ENCODE measurements around the gene ARHGEF10L. TPM values are rescaled to one million over a fixed set of nuclear protein-coding genes. Genes with fewer than 3 reads are reported as not detected.

The ARHGEF10L gene
- total RNA-seq, 4 donors from 2014 or later, result 65.0 to 136 (median 94.1) TPM

DNA sequence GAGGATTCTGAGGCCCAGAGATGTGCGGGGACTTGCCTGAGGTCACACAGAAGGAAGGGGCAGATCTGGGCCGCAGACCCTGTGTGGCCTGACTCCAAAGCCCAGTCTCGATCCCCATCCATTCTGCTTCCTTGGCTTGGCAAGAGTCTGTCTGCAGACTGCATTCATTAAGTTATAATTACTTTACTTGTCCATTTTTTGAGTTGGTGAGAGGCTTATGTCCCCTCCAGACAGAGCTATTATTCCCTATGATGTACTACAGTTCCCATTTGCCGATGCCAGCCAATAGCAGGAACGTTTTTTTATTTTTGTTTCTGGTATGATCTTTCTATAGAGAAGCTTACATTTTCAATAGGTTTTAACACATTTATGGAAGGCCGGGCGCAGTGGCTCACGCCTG is 101.5 kb downstream of the ARHGEF10L start:
- no peak for DNase-seq (ENCODE audit: low spot score in 2 of 2)
- Histone ChIP-seq H3K27ac (no peak overlapping the region), H3K4me1 (no peaks in the 10 kb centered on the region), H3K4me3 (no peak overlapping the region), H3K36me3 (peaks cover 88% of the 10 kb centered on the region), H3K9me3 (no peaks in the 10 kb centered on the region), H3K27me3 (no peaks in the 10 kb centered on the region)
- 91% methylated on average over 8 of the region's 8 CpGs for WGBS
- TF ChIP-seq POLR2A (IDR thresholded peaks at IDR 0.05), result no peak
- TF ChIP-seq EP300 (IDR thresholded peaks at IDR 0.05), result no peak
- TF ChIP-seq, protein P1, sequence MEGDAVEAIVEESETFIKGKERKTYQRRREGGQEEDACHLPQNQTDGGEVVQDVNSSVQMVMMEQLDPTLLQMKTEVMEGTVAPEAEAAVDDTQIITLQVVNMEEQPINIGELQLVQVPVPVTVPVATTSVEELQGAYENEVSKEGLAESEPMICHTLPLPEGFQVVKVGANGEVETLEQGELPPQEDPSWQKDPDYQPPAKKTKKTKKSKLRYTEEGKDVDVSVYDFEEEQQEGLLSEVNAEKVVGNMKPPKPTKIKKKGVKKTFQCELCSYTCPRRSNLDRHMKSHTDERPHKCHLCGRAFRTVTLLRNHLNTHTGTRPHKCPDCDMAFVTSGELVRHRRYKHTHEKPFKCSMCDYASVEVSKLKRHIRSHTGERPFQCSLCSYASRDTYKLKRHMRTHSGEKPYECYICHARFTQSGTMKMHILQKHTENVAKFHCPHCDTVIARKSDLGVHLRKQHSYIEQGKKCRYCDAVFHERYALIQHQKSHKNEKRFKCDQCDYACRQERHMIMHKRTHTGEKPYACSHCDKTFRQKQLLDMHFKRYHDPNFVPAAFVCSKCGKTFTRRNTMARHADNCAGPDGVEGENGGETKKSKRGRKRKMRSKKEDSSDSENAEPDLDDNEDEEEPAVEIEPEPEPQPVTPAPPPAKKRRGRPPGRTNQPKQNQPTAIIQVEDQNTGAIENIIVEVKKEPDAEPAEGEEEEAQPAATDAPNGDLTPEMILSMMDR (IDR thresholded peaks at IDR 0.05), result no peak
- no peak for TF ChIP-seq POLR2AphosphoS5 (IDR thresholded peaks at IDR 0.05)

DNA sequence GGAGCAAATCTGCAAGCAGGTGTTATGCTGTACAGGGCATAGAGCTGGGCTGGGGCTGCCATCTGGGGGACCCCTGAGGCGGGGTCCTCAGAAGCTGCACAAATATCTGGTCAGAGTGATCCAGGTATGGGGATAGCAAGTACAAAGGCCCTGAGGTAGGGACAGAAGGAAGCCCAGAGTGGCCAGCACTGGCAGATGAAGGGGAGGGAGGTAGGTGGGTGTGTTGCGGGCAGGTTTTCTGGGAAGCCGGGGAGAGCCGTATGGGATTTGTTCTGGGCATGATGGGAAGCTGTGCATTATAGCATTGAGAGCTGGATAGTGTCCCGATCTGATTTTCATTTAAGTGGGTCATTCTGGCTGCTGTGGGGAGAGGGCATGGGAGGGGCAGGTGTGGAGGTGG is 102.7 kb downstream of the ARHGEF10L start:
- Histone ChIP-seq H3K36me3 (peaks cover 81% of the 10 kb centered on the region), H3K4me1 (no peaks in the 10 kb centered on the region), H3K27me3 (no peaks in the 10 kb centered on the region), H3K27ac (no peak overlapping the region), H3K4me3 (no peak overlapping the region), H3K9me3 (no peaks in the 10 kb centered on the region)
- DNase-seq (ENCODE audit: low spot score in 2 of 2), result no peak
- WGBS, result 89% methylated on average over 5 of the region's 5 CpGs
- TF ChIP-seq, protein P1 (IDR thresholded peaks at IDR 0.05), result no peak
- TF ChIP-seq POLR2A (IDR thresholded peaks at IDR 0.05), result no peak
- no peak for TF ChIP-seq POLR2AphosphoS5 (IDR thresholded peaks at IDR 0.05)
- no peak for TF ChIP-seq EP300 (IDR thresholded peaks at IDR 0.05)

DNA sequence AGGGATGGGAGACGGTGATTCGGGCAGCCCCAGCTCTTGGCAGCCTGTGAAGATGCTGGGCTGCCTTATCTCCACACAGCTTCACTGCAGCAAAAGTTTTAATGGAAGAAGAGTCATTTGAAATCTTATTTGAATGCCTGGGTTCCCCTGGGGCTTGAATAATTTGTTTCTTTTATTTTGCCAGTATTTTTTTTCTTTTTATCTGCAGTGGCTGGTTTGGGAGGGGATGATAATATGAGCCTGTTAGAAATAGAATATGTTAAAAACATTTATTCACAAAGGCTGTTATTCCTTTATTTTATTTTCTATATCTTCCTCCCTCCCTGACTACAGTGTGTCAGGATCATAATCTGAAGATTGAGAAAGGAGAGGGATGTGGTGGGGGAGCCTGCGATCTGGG is 103.4 kb downstream of the ARHGEF10L start:
- Histone ChIP-seq H3K4me3 (no peak overlapping the region), H3K27me3 (no peaks in the 10 kb centered on the region), H3K9me3 (no peaks in the 10 kb centered on the region), H3K4me1 (no peaks in the 10 kb centered on the region), H3K36me3 (peaks cover 74% of the 10 kb centered on the region), H3K27ac (no peak overlapping the region)
- 75% methylated on average over 3 of the region's 3 CpGs for WGBS
- TF ChIP-seq POLR2A (IDR thresholded peaks at IDR 0.05) (no peak), EP300 (IDR thresholded peaks at IDR 0.05) (no peak), POLR2AphosphoS5 (IDR thresholded peaks at IDR 0.05) (no peak)
- TF ChIP-seq, protein P1 (IDR thresholded peaks at IDR 0.05), result no peak
- no peak for DNase-seq (ENCODE audit: low spot score in 2 of 2)

DNA sequence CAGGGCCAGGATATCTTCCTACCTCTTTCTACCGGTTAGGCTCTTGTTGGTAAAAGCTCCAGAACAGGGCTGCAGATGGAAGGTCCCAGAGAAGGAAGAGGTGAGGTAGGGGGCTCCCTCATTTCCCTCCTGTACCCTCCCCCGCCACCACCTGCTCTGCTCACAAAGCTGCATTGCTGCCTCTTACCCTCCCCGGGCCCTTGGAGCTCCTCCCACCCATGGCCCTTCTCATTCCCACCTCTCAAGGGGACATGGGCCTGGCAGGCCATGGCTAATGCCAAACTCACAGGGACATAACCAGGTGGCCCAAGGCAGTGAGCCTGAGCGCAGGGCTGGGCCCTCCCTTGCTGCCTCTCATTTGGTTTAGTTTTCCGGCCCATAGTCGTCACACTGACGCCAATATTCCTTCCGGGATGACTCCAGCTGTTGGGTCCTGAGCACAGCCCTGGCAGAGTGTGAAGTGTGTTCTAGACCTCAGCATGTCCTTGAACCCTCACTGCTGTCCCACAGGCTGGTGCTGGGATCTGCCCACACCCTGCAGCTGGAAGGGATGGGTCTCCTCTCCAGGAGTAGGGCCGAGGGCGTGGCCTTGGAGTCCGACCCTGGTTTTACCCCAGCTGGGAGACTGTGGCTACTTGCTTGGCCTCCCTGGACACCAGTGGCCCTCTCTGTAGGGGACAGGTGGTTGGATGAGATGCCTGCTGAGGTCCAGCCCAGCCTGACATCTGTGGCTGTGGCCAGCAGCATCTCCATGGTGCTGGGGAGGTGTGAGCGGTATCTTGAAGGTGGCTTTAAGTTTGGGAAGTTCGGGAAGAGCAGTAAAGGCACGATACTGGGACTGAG is 104.6 kb downstream of the ARHGEF10L start:
- H3K36me3 ChIP-seq, result peaks cover 62% of the 10 kb centered on the region
- no peak overlapping the region for H3K27ac ChIP-seq
- H3K4me1 ChIP-seq, result peaks cover 8% of the 10 kb centered on the region
- 87% methylated on average over 11 of the region's 14 CpGs for WGBS
- H3K9me3 ChIP-seq, result no peaks in the 10 kb centered on the region
- no peak overlapping the region for H3K4me3 ChIP-seq
- DNase-seq (ENCODE audit: low spot score in 2 of 2), result no peak
- no peaks in the 10 kb centered on the region for H3K27me3 ChIP-seq
- no peak for TF ChIP-seq POLR2AphosphoS5 (IDR thresholded peaks at IDR 0.05)

DNA sequence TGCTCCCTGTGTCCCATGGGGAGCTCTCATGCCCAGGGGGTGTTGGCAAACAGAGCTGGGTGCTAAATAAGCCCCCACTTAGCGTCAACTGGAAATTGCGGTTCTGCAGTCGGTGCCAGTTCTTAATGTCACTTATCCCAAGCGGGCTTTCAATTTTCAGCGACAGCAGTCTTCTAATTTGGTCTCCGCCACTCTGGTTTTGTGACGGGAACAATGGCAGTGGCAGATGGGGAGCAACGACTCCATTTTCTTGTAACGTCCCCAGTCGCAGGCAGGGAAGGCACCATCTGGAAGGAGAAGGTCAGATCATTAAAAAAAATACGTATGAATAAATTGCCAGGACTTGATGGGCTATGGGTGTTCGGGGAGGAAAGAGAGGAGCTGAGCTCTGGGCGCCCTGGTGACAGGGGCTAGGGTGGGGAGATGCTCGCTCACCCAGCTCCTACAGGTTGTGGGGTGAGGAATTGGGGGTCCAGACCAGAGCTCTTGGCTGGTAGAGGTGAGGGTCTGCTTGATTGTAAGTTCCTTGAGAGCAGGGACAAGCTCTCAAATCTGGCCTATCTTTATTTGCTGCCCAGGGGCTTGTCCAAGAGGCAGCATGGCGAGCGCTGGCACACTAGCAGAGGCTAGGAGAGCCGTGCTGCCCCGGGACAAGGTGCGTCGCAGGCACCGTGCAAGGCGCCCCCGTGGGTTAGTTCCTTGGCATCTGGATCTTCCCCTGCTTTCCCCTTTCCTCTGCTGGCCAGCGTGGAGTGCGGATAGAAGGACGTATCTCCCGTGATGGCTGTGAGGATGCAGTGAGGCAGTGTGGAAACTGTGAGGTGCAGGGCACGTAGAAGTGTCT is 105.8 kb downstream of the ARHGEF10L start:
- TF ChIP-seq EP300 (IDR thresholded peaks at IDR 0.05), result no peak
- TF ChIP-seq POLR2AphosphoS5 (IDR thresholded peaks at IDR 0.05), result no peak
- no peak for TF ChIP-seq POLR2A (IDR thresholded peaks at IDR 0.05)
- TF ChIP-seq, protein P1 (IDR thresholded peaks at IDR 0.05), result no peak
- 91% methylated on average over 28 of the region's 28 CpGs for WGBS
- H3K36me3 ChIP-seq, result peaks cover 53% of the 10 kb centered on the region
- H3K4me1 ChIP-seq, result peaks cover 12% of the 10 kb centered on the region
- H3K27ac ChIP-seq, result no peak overlapping the region
- no peak for DNase-seq (ENCODE audit: low spot score in 2 of 2)
- no peak overlapping the region for H3K4me3 ChIP-seq
- no peaks in the 10 kb centered on the region for H3K9me3 ChIP-seq
- H3K27me3 ChIP-seq, result no peaks in the 10 kb centered on the region
